K562 (cell line): ENCODE results near the gene ARL3. TPM values are rescaled to one million over a fixed set of nuclear protein-coding genes. Genes with fewer than 3 reads are reported as not detected.
A peak's percentile ranks its signal among the peaks of the same experiment; 100 is the strongest.

Experiments used
- CHD2 ChIP-seq: IDR thresholded peaks from 2 replicates; pipeline ENCODE4 v1.6.1; 2011; ENCODE audit warnings: low read depth, low read length
- CREBBP ChIP-seq: IDR thresholded peaks from one replicate; pipeline ENCODE4 v1.6.1; 2012; ENCODE audit warnings: low read depth, mild to moderate bottlenecking, control low read depth, inconsistent platforms, low read length
- PCBP1 ChIP-seq: fragments of 200-400 bp; formaldehyde crosslinking; IDR thresholded peaks from 2 replicates; pipeline ENCODE4 v1.6.1; 2018; ENCODE audit warnings: mild to moderate bottlenecking, low read depth, low read length; ENCODE audit not compliant: poor library complexity, severe bottlenecking
- POLR2G ChIP-seq: fragments of 200-400 bp; formaldehyde crosslinking; IDR thresholded peaks from 2 replicates; pipeline ENCODE4 v1.6.1; 2017; ENCODE audit warnings: low read depth, mild to moderate bottlenecking, antibody characterized with exemption, low read length, moderate library complexity
- TAF7 ChIP-seq: fragments of 450-650 bp; IDR thresholded peaks from 2 replicates; pipeline ENCODE4 v1.6.1; 2016; ENCODE audit warnings: missing genetic modification characterization, missing compliant biosample characterization
- TOE1 ChIP-seq, 2 experiments: fragments of 450-650 bp in 1 of 2; sonication (generic) in 1 of 2; formaldehyde crosslinking in 1 of 2; IDR thresholded peaks; 2 replicates each; pipeline versions ENCODE4 v1.7.1 to v1.8.0; 2016 to 2022; ENCODE audit warnings: borderline replicate concordance in 2 of 2, mild to moderate bottlenecking in 2 of 2, antibody characterized with exemption in 1 of 2, inconsistent platforms in 1 of 2, low read depth in 1 of 2, missing genetic modification reagents in 1 of 2, moderate library complexity in 1 of 2
- ZNF354B ChIP-seq: fragments of 250-450 bp; sonication (Bioruptor Pico); IDR thresholded peaks from 2 replicates; pipeline ENCODE4 v1.4.0; 2020
- ZNF707 ChIP-seq: fragments of 250-450 bp; sonication (Bioruptor Pico); conservative IDR thresholded peaks from 2 replicates; pipeline ENCODE4 v1.8.0; 2022; ENCODE audit warnings: inconsistent platforms, mild to moderate bottlenecking, moderate library complexity
- polyA plus RNA-seq, 8 experiments: library from polyadenylated mRNA; depleted of rRNA in 4 of 8; stranded (reverse) in 5 of 8; unstranded in 3 of 8; fragments of >200 nt; fragmentation: Nextera tagmentation in 2 of 8; fragmentation: Illumina TruSeq in 1 of 8; extraction: Ambion mirVana in 2 of 8; extraction: Trizol in 1 of 8; gene quantifications; 2 replicates each; pipeline versions ENCODE4 v1.2.1 to v1.2.3, GENCODE V29; 2011 to 2014; ENCODE audit warnings: inconsistent platforms in 1 of 8, missing spikeins in 1 of 8
- total RNA-seq, 7 experiments: library from RNA; depleted of rRNA in 6 of 7; stranded (reverse); fragments of >200 nt in 6 of 7; fragmentation: Illumina TruSeq in 2 of 7; extraction: Trizol in 2 of 7; gene quantifications; 2 replicates each; pipeline versions ENCODE4 v1.2.1 to v1.2.3, GENCODE V29; 2011 to 2021; ENCODE audit warnings: low replicate concordance in 1 of 7
- TF ChIP-seq, protein P1 (sequence below): fragments of 450-650 bp; IDR thresholded peaks from 2 replicates; pipeline ENCODE4 v1.6.1; 2016; ENCODE audit warnings: missing biosample characterization, missing genetic modification characterization
- TF ChIP-seq, protein P2 (sequence below), 3 experiments: fragments of 200-800 bp in 1 of 3; fragments of 250-450 bp in 1 of 3; fragments of 450-650 bp in 1 of 3; sonication (Bioruptor Pico) in 1 of 3; sonication (Bioruptor generic) in 1 of 3; formaldehyde crosslinking in 1 of 3; IDR thresholded peaks; 2 replicates each; pipeline versions ENCODE4 v1.6.1 to v1.8.0; 2016 to 2022; ENCODE audit warnings: mild to moderate bottlenecking in 2 of 3, missing genetic modification characterization in 2 of 3, missing compliant biosample characterization in 1 of 3, moderate library complexity in 1 of 3
- TF ChIP-seq, protein P3 (sequence below): sonication (generic); formaldehyde crosslinking; IDR thresholded peaks from 2 replicates; pipeline ENCODE4 v1.8.0; 2022; ENCODE audit warnings: mild to moderate bottlenecking, missing genetic modification reagents
- TF ChIP-seq, protein P4 (sequence below), 2 experiments: IDR thresholded peaks; 2 replicates each; pipeline ENCODE4 v1.6.1; 2012; ENCODE audit warnings: improper control_type of control experiment in 2 of 2, low read depth in 2 of 2, low read length in 2 of 2, borderline replicate concordance in 1 of 2
- TF ChIP-seq, protein P5 (sequence below): sonication (generic); formaldehyde crosslinking; IDR thresholded peaks from 2 replicates; pipeline ENCODE4 v1.9.0; 2022; ENCODE audit warnings: mild to moderate bottlenecking, missing genetic modification reagents
- TF ChIP-seq, protein P6 (sequence below), 2 experiments: IDR thresholded peaks; 2 replicates each; pipeline ENCODE4 v1.6.1; 2011; ENCODE audit warnings: borderline replicate concordance in 1 of 2, control low read depth in 1 of 2, low read depth in 1 of 2, low read length in 1 of 2, mild to moderate bottlenecking in 1 of 2, mixed read lengths in 1 of 2, moderate library complexity in 1 of 2; ENCODE audit not compliant: insufficient read depth in 1 of 2, insufficient read length in 1 of 2, poor library complexity in 1 of 2, severe bottlenecking in 1 of 2; ENCODE audit errors: extremely low read depth in 1 of 2

ARL3 gene
- total and polyA plus RNA-seq, 9 of the 15 experiments (the other 6 are each of a cell fraction or from before 2014, with no cell fraction given): 2.9 to 8.9 (median 4.8) TPM

DNA sequence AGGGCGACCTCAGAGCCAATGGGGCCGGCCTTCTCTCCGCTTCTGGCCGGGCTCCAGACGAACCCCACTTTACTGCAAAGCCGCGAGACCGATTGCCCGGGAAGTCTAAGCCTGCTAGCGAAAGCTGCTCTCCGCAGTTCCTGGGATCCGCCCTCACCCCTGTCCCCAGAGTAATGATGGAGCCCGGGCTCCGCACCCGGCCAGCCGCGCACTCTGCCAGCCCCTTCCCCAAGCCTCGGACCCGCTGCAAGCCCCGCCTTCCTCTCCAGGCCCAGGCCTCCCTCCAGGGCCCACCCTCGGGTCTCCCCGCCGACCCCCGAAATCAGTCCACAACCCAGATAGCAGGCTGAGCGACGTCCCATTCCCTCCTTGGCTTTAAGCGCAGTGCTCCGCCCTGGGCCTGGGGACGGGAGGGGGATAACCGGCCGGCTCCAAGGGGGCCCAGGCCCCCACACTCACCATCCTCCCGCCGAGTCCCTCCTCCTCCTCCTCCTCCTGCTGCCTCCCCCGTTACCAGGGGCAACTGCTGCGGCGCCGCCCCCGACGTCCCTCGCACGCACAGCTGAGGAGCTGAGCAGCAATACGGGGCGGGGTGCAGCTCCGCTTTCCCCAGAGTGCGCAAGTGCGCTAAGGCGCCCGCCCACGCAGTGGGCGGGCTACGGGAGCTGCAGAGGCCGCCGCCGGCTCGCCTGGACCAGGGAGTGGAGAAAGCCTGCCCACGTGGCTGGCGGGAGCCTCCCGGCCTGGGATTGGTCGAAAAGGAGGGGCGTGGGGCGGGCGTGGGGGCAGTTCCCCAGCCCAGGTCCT is at the start of gene ARL3 (continued):
- TF ChIP-seq, protein P1, sequence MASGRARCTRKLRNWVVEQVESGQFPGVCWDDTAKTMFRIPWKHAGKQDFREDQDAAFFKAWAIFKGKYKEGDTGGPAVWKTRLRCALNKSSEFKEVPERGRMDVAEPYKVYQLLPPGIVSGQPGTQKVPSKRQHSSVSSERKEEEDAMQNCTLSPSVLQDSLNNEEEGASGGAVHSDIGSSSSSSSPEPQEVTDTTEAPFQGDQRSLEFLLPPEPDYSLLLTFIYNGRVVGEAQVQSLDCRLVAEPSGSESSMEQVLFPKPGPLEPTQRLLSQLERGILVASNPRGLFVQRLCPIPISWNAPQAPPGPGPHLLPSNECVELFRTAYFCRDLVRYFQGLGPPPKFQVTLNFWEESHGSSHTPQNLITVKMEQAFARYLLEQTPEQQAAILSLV (tag): no peak
- TF ChIP-seq, protein P2, sequence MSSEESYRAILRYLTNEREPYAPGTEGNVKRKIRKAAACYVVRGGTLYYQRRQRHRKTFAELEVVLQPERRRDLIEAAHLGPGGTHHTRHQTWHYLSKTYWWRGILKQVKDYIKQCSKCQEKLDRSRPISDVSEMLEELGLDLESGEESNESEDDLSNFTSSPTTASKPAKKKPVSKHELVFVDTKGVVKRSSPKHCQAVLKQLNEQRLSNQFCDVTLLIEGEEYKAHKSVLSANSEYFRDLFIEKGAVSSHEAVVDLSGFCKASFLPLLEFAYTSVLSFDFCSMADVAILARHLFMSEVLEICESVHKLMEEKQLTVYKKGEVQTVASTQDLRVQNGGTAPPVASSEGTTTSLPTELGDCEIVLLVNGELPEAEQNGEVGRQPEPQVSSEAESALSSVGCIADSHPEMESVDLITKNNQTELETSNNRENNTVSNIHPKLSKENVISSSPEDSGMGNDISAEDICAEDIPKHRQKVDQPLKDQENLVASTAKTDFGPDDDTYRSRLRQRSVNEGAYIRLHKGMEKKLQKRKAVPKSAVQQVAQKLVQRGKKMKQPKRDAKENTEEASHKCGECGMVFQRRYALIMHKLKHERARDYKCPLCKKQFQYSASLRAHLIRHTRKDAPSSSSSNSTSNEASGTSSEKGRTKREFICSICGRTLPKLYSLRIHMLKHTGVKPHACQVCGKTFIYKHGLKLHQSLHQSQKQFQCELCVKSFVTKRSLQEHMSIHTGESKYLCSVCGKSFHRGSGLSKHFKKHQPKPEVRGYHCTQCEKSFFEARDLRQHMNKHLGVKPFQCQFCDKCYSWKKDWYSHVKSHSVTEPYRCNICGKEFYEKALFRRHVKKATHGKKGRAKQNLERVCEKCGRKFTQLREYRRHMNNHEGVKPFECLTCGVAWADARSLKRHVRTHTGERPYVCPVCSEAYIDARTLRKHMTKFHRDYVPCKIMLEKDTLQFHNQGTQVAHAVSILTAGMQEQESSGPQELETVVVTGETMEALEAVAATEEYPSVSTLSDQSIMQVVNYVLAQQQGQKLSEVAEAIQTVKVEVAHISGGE (CRISPR knock-in tag; IDR thresholded peaks at IDR 0.05): no peak
- TF ChIP-seq ZNF707 (CRISPR knock-in tag): 0 out of 2 replicates have a peak, but pooled peaks have one; percentile 15
- TF ChIP-seq, protein P3, sequence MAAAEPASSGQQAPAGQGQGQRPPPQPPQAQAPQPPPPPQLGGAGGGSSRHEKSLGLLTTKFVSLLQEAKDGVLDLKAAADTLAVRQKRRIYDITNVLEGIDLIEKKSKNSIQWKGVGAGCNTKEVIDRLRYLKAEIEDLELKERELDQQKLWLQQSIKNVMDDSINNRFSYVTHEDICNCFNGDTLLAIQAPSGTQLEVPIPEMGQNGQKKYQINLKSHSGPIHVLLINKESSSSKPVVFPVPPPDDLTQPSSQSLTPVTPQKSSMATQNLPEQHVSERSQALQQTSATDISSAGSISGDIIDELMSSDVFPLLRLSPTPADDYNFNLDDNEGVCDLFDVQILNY (CRISPR knock-in tag): no peak
- TF ChIP-seq, protein P4, sequence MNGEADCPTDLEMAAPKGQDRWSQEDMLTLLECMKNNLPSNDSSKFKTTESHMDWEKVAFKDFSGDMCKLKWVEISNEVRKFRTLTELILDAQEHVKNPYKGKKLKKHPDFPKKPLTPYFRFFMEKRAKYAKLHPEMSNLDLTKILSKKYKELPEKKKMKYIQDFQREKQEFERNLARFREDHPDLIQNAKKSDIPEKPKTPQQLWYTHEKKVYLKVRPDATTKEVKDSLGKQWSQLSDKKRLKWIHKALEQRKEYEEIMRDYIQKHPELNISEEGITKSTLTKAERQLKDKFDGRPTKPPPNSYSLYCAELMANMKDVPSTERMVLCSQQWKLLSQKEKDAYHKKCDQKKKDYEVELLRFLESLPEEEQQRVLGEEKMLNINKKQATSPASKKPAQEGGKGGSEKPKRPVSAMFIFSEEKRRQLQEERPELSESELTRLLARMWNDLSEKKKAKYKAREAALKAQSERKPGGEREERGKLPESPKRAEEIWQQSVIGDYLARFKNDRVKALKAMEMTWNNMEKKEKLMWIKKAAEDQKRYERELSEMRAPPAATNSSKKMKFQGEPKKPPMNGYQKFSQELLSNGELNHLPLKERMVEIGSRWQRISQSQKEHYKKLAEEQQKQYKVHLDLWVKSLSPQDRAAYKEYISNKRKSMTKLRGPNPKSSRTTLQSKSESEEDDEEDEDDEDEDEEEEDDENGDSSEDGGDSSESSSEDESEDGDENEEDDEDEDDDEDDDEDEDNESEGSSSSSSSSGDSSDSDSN (IDR thresholded peaks at IDR 0.05; ENCODE audit: borderline replicate concordance in 1 of 2, low read depth in 2 of 2, low read length in 2 of 2): peak in 1 of 2 experiments; percentile 32; a peak in 1 of 4 replicates
- TF ChIP-seq PCBP1: peak; percentile 47
- TF ChIP-seq, protein P5, sequence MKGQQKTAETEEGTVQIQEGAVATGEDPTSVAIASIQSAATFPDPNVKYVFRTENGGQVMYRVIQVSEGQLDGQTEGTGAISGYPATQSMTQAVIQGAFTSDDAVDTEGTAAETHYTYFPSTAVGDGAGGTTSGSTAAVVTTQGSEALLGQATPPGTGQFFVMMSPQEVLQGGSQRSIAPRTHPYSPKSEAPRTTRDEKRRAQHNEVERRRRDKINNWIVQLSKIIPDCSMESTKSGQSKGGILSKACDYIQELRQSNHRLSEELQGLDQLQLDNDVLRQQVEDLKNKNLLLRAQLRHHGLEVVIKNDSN (CRISPR knock-in tag): peak; percentile 86
- TF ChIP-seq TAF7 (tag): 0 out of 2 replicates have a peak, but pooled peaks have one; percentile 17
- peak; percentile 70 for TF ChIP-seq POLR2G
- TF ChIP-seq, protein P6, sequence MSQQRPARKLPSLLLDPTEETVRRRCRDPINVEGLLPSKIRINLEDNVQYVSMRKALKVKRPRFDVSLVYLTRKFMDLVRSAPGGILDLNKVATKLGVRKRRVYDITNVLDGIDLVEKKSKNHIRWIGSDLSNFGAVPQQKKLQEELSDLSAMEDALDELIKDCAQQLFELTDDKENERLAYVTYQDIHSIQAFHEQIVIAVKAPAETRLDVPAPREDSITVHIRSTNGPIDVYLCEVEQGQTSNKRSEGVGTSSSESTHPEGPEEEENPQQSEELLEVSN (IDR thresholded peaks at IDR 0.05; ENCODE audit: borderline replicate concordance in 1 of 2, extremely low read depth in 1 of 2, insufficient read depth in 1 of 2, insufficient read length in 1 of 2, low read depth in 1 of 2, low read length in 1 of 2, poor library complexity in 1 of 2, severe bottlenecking in 1 of 2): peak in 1 of 2 experiments; percentile 86
- TF ChIP-seq CREBBP: no peak
- no peak for TF ChIP-seq TOE1 (IDR thresholded peaks at IDR 0.05; ENCODE audit: borderline replicate concordance)
- no peak for TF ChIP-seq TOE1 (CRISPR knock-in tag; IDR thresholded peaks at IDR 0.05; ENCODE audit: borderline replicate concordance, low read depth)
- no peak for TF ChIP-seq ZNF354B (CRISPR knock-in tag)
- TF ChIP-seq CHD2: peak; percentile 71
